Spinal cord (tissue), 10 donors: ENCODE results near the gene IFNB1. TPM values are rescaled to one million over a fixed set of nuclear protein-coding genes. Genes with fewer than 3 reads are reported as not detected.

Experiments
- DNase-seq, 6 donors: peaks; one replicate each; pipeline versions ENCODE4 v3.0.0 to v3.0.0-alpha.2; 2013 to 2015; ENCODE audit warnings: low spot score in 6 of 6, low read depth in 4 of 6
- H3K27ac ChIP-seq: one replicate; pipeline ENCODE4 v1.5.1; 2013; ENCODE audit warnings: low read depth, low read length, control low read depth
- H3K27me3 ChIP-seq: one replicate; pipeline ENCODE4 v1.6.1; 2013; ENCODE audit warnings: low read length; ENCODE audit not compliant: control insufficient read depth, insufficient read depth
- H3K36me3 ChIP-seq: one replicate; pipeline ENCODE4 v1.6.1; 2013; ENCODE audit warnings: low read length; ENCODE audit not compliant: control insufficient read depth, insufficient read depth
- H3K4me1 ChIP-seq: one replicate; pipeline ENCODE4 v1.6.1; 2013; ENCODE audit warnings: low read length; ENCODE audit not compliant: control insufficient read depth, insufficient read depth
- H3K4me3 ChIP-seq: one replicate; pipeline ENCODE4 v1.5.1; 2013; ENCODE audit warnings: low read depth, low read length, control low read depth
- H3K9me3 ChIP-seq: one replicate; pipeline ENCODE4 v1.6.1; 2013; ENCODE audit warnings: low read length; ENCODE audit not compliant: control insufficient read depth, insufficient read depth
- WGBS: methylation state at CpG from one replicate; pipeline ENCODE4 v1.1.5; 2013; ENCODE audit warnings: missing lambda C conversion rate; ENCODE audit not compliant: insufficient coverage; 5-methylcytosine and 5-hydroxymethylcytosine counted together
- long read RNA-seq, 4 donors: transcript quantifications; one replicate each; lab custom pipeline, GENCODE V29; 2026
- polyA plus RNA-seq, 2 donors: library from polyadenylated mRNA; unstranded; fragments of 120-200 nt; gene quantifications; one replicate each; pipeline ENCODE4 v1.2.1, GENCODE V29; 2013; ENCODE audit not compliant: insufficient read length in 2 of 2
- total RNA-seq, 2 donors: library from RNA; depleted of rRNA in 1 of 2; stranded (reverse); fragments of 120-200 nt in 1 of 2; fragments of >200 nt in 1 of 2; gene quantifications; one replicate each; pipeline versions ENCODE4 v1.2.3 to v1.2.4, GENCODE V29; 2013 to 2014
- donor health status: healthy.

IFNB1 gene
- total RNA-seq (not detected), polyA plus RNA-seq (not detected)
- long read RNA-seq, donor 1: 0 reads
- long read RNA-seq, donor 2, partial matches to known transcripts: 0 of 1 reads
- long read RNA-seq, donor 2, other reads (novel, unspliced or antisense): 0 of 1 reads
- long read RNA-seq, donor 3: 0 reads
- long read RNA-seq, donor 4: 0 reads

GRCh38 chr9:21077781-21078180 is at the start of gene IFNB1:
Gene IFNB1 (minus strand): TSS chr9:21077942. CDS start chr9:21077869, 73 bp downstream.
- no peak for DNase-seq
- WGBS: no CpG with 5 or more reads among the region's 3 CpGs

GRCh38 chr9:21121595-21122251 is 44.0 kb upstream of the IFNB1 start:
- Histone ChIP-seq H3K9me3 (no peaks in the 10 kb centered on the region), H3K27ac (no peak overlapping the region), H3K4me1 (no peaks in the 10 kb centered on the region), H3K4me3 (no peak overlapping the region), H3K27me3 (no peaks in the 10 kb centered on the region), H3K36me3 (no peaks in the 10 kb centered on the region)
- no peak for DNase-seq
- 95% methylated on average over 3 of the region's 4 CpGs for WGBS

More at GRCh38 chr9:21077781-21078180, at the start of gene IFNB1:
- Histone ChIP-seq H3K27me3 (no peaks in the 10 kb centered on the region), H3K4me1 (no peaks in the 10 kb centered on the region), H3K4me3 (no peak within 1 kb of the TSS), H3K9me3 (no peaks in the 10 kb centered on the region), H3K36me3 (no peaks in the 10 kb centered on the region), H3K27ac (no peak within 1 kb of the TSS)

GRCh38 chr9:21121079-21121478 is 43.3 kb upstream of the IFNB1 start:
- no peaks in the 10 kb centered on the region for H3K4me1 ChIP-seq
- H3K27ac ChIP-seq: no peak overlapping the region
- no peaks in the 10 kb centered on the region for H3K36me3 ChIP-seq
- H3K4me3 ChIP-seq: no peak overlapping the region
- DNase-seq: no peak
- no peaks in the 10 kb centered on the region for H3K27me3 ChIP-seq
- H3K9me3 ChIP-seq: no peaks in the 10 kb centered on the region
- 90% methylated on average over 1 of the region's 2 CpGs for WGBS

- Histone ChIP-seq H3K36me3 (no peaks in the 10 kb centered on the region), H3K4me3 (no peak overlapping the region), H3K27me3 (no peaks in the 10 kb centered on the region), H3K27ac (no peak overlapping the region), H3K4me1 (no peaks in the 10 kb centered on the region), H3K9me3 (no peaks in the 10 kb centered on the region)
- 73% methylated on average over 5 of the region's 7 CpGs for WGBS
- no peak for DNase-seq
These were observed 41.5 kb upstream of the IFNB1 start for GRCh38 chr9:21119093-21119770.

GRCh38 chr9:21114311-21114710 is 36.6 kb upstream of the IFNB1 start:
- Histone ChIP-seq H3K4me1 (no peaks in the 10 kb centered on the region), H3K4me3 (no peak overlapping the region), H3K27me3 (no peaks in the 10 kb centered on the region), H3K27ac (no peak overlapping the region), H3K36me3 (no peaks in the 10 kb centered on the region), H3K9me3 (no peaks in the 10 kb centered on the region)
- no peak for DNase-seq
- no CpG with 5 or more reads among the region's 2 CpGs for WGBS

- H3K27ac ChIP-seq: no peak overlapping the region
- no peaks in the 10 kb centered on the region for H3K9me3 ChIP-seq
- peak; percentile 59 to 96 (median 68) for DNase-seq
- no peak overlapping the region for H3K4me3 ChIP-seq
- no peaks in the 10 kb centered on the region for H3K27me3 ChIP-seq
- no peaks in the 10 kb centered on the region for H3K36me3 ChIP-seq
- no CpG with 5 or more reads among the region's 4 CpGs for WGBS
- H3K4me1 ChIP-seq: no peaks in the 10 kb centered on the region
These were observed 33.2 kb upstream of the IFNB1 start for GRCh38 chr9:21110708-21111576.

GRCh38 chr9:21104787-21105186 is 27.0 kb upstream of the IFNB1 start:
- Histone ChIP-seq H3K9me3 (no peaks in the 10 kb centered on the region), H3K36me3 (no peaks in the 10 kb centered on the region), H3K27ac (no peak overlapping the region), H3K4me3 (no peak overlapping the region), H3K4me1 (no peaks in the 10 kb centered on the region), H3K27me3 (no peaks in the 10 kb centered on the region)
- WGBS: no CpG with 5 or more reads among the region's 1 CpG
- no peak for DNase-seq

- H3K4me3 ChIP-seq: no peak overlapping the region
- WGBS: no CpG with 5 or more reads among the region's 1 CpG
- no peaks in the 10 kb centered on the region for H3K27me3 ChIP-seq
- no peaks in the 10 kb centered on the region for H3K36me3 ChIP-seq
- no peaks in the 10 kb centered on the region for H3K4me1 ChIP-seq
- no peaks in the 10 kb centered on the region for H3K9me3 ChIP-seq
- no peak for DNase-seq
- H3K27ac ChIP-seq: no peak overlapping the region
These were observed 24.6 kb upstream of the IFNB1 start for GRCh38 chr9:21102305-21102704.

- H3K27me3 ChIP-seq: no peaks in the 10 kb centered on the region
- no peak for DNase-seq
- no CpG with 5 or more reads among the region's 2 CpGs for WGBS
- no peaks in the 10 kb centered on the region for H3K4me1 ChIP-seq
- H3K4me3 ChIP-seq: no peak overlapping the region
- H3K36me3 ChIP-seq: no peaks in the 10 kb centered on the region
- no peaks in the 10 kb centered on the region for H3K9me3 ChIP-seq
- no peak overlapping the region for H3K27ac ChIP-seq
These were observed 20.1 kb upstream of the IFNB1 start for GRCh38 chr9:21097817-21098216.
